DOHH2 (cell line): ENCODE measurements around the gene EHD2.

Experiments used
- CTCF ChIP-seq: fragments of 200-600 bp; sonication (generic); IDR thresholded peaks from one replicate; pipeline ENCODE4 v1.5.1; 2014; ENCODE audit warnings: antibody characterized with exemption, mild to moderate bottlenecking, low read depth, low read length; ENCODE audit not compliant: poor library complexity, severe bottlenecking
- EZH2phosphoT487 ChIP-seq: fragments of 200-600 bp; sonication (generic); IDR thresholded peaks from 2 replicates; pipeline ENCODE4 v1.6.1; 2017; ENCODE audit warnings: borderline replicate concordance, mild to moderate bottlenecking, antibody characterized with exemption, low read length, moderate library complexity, mixed read lengths

GRCh38 chr19:47730521-47730889 lies 17.3 kb downstream of the EHD2 start:
- TF ChIP-seq CTCF (no peak), EZH2phosphoT487 (no peak)
